SU-DHL-6 (cell line): ENCODE results near the gene JMY.

ENCODE experiments used
- CTCF ChIP-seq: fragments of 200-600 bp; sonication (generic); IDR thresholded peaks from one replicate; pipeline ENCODE4 v1.5.1; 2017; ENCODE audit warnings: antibody characterized with exemption, mild to moderate bottlenecking, low read length, moderate library complexity; ENCODE audit not compliant: insufficient read depth, poor library complexity, severe bottlenecking
- EZH2phosphoT487 ChIP-seq: fragments of 200-600 bp; sonication (generic), shearing (Covaris generic); conservative IDR thresholded peaks from 2 replicates; pipeline ENCODE4 v1.6.1; 2018; ENCODE audit warnings: mild to moderate bottlenecking, antibody characterized with exemption, low read length, moderate library complexity, mixed read lengths

- TF ChIP-seq CTCF (no peak), EZH2phosphoT487 (no peak)
These were observed 26.0 kb downstream of the JMY start for GRCh38 chr5:79261897-79262296.
